DND-41 (cell line): Measurements from ENCODE around the gene TSC2.

ENCODE experiments used
- CTCF ChIP-seq: IDR thresholded peaks from 2 replicates; pipeline ENCODE4 v1.5.1; 2012; ENCODE audit warnings: borderline replicate concordance, low read length, moderate library complexity, mild to moderate bottlenecking; ENCODE audit not compliant: poor library complexity, severe bottlenecking; ENCODE audit errors: extremely low read depth
- EZH2 ChIP-seq: IDR thresholded peaks from 3 replicates; pipeline ENCODE4 v1.6.1; 2012; ENCODE audit warnings: borderline replicate concordance, low read depth, mild to moderate bottlenecking, moderate library complexity, low read length, inconsistent platforms; ENCODE audit not compliant: severe bottlenecking

GRCh38 chr16:2088759-2089358, 41.1 kb downstream of the TSC2 start:
- TF ChIP-seq CTCF (no peak), EZH2 (no peak)
